GM21528 (cell line): ENCODE measurements around the gene XAF1.
"Not testable (repeated sequence)": the region's sequence is repeated elsewhere in the genome, so short reads cannot be mapped to it uniquely, and the experiment has no call there.

Experiments used
- ATAC-seq: cut with Tn5 transposase; IDR thresholded peaks from one replicate; pipeline ENCODE4 v1.9.1; 2021; ENCODE audit warnings: mild to moderate bottlenecking, moderate library complexity; ENCODE audit not compliant: unreplicated experiment, low FRiP score

The XAF1 gene, protein sequence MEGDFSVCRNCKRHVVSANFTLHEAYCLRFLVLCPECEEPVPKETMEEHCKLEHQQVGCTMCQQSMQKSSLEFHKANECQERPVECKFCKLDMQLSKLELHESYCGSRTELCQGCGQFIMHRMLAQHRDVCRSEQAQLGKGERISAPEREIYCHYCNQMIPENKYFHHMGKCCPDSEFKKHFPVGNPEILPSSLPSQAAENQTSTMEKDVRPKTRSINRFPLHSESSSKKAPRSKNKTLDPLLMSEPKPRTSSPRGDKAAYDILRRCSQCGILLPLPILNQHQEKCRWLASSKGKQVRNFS

DNA sequence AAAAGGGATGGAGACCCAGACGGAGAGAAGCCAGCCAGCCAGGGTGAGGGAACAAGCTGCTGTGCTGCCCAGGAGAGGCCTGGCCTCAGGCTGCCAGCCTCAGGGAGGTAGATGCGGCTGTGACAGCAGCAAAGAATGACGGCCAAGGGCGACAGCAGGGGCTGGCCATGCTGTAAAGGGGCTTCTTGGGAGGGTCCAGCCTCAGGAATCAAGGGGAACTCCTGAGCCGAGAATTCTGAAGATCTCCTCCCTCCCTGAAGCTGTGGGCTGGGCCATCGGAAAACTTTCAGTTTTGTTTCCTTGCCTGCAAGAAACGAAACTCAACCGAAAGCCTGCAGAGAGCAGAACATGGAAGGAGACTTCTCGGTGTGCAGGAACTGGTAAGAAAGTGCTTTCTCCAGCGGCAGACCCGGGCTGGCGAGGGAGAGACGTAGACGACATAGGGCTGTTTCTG, at the start of gene XAF1:
Gene XAF1, plus strand, starts transcription at position 316 of the 454 bp plus-strand sequence. Its CDS starts 33 bp downstream, at position 349.
- ATAC-seq: no peak

- ATAC-seq: no peak
Measured at GRCh38 chr17:6706499-6706898, 49.3 kb upstream of the XAF1 start.

- no peak for ATAC-seq
Measured at GRCh38 chr17:6706996-6707395, 48.9 kb upstream of the XAF1 start.

DNA sequence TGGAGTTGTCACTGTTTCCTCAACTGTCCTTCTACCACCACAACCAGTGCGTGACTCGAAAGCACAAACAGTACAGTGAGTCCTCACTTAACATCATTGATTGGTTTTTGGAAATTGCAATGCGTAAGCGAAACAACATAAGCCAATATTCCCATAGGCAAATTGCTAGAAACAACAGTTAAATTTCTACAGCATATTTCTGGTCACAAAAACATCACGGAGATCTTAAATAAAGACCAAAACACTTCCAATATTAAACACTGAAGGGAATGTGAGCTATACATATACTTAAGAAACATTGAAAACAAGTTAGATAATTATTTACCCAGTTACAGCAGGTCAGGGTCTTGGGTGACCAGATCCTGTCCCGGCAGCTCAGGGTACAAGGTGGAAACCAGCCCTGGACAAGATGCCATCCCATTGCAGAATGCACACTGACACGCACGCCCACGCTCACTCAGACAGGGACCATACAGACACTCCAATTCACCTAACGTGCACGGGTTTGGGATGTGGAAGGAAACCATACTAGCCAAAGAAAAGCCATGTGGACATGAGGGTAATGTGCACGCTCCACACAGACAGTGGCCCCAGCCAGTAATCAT, 47.4 kb upstream of the XAF1 start:
- no peak for ATAC-seq

DNA sequence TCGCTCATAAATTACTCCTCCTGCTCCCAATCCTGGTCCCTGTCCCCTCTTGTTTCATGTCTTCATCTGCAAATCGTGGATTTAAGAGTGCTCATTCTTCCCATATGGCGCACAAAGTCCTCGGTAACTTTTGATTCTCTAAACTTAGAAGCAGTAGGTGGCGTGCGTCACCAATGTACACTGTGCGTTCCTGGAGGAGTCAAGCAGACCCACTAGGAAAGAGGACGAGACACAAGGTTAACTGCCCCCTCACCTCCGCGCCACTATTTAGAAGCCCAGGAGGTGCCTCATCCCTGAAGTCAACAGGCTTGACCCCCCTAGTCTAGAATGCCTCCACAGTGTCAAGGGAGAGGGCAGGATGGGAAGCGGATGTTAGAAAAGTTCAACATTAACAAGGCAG, 45.5 kb upstream of the XAF1 start:
- ATAC-seq: no peak

- ATAC-seq: no peak
Measured at GRCh38 chr17:6711081-6711674, 44.7 kb upstream of the XAF1 start.

DNA sequence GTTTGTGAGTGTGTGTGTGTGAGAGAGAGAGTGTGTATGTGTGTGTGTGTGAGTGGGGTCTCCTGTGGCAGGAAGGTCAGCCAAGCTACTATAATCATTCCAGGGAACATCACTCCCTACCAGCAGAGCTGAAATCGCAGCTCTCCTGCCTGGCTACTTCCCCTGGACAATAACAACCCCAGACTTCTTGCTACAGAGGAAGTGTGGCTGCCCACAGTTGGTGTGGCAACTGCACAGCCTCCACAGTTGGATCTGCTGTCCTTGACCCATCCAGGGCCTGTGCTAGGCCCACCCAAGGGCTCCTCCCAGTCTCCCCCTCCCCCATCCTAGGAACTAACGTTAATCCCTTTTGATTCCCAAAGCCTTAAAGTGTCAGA, 44.2 kb upstream of the XAF1 start:
- ATAC-seq: no peak

DNA sequence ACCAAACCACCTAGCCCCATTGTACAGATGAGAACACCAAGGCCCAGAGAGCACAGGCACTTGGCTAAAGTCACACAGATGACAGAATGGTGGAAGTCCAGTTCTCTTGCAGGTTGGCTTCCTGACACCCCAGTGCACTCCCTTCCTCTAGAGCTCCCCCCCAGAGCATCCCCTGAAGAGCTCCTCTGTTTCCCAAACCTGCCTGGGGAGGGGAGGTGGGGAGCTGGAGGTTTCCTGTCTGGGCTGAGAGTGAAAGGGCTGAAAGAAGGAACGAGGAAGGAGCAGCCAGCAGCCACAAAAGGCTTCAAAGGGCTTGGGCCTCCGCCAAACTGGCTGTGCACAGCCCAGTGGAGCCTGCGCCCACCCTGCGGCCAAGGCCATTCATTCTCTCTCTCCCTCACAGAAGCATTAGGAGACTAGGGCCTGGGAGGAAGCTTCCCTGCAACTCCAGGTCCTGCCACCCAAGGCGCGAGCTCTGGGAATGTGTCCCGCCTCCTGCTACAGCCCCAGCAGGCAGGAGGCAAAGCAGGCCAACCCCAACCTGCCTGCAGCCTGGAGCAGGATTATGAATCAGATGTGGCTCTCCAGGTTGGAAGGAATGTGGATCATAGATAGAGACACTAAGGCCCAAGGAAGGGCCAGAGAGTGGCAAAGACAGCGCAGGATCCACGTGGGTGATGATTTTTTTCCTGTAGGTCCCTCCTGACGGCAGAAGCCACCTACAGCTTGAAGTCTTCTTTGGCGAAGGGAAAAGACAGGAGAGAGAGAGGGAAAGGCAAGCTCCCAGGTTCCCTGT, 43.6 kb upstream of the XAF1 start:
- ATAC-seq: no peak

DNA sequence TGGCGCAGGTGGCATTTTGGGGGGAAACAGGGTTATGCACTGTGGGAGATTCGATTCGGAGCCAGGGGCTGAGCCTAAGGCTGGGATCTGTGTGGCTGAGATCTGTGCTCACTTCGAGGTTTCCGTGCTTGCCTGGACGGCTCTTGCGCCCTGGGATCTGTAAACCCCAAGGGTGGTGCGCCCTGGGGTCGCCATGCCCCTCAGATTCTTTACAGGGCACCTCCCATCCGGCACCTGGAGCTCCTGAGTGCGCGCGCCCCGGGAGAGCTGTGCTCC, 43.1 kb upstream of the XAF1 start:
- ATAC-seq: no peak

- no peak for ATAC-seq
Measured at GRCh38 chr17:6713130-6713917, 42.5 kb upstream of the XAF1 start, which contains the start of gene SLC13A5. SLC13A5 (minus strand) TSS chr17:6713369; CDS start chr17:6713333, 36 bp downstream.

GRCh38 chr17:6713918-6714271, 42.0 kb upstream of the XAF1 start:
- ATAC-seq: no peak

GRCh38 chr17:6714315-6714874, 41.5 kb upstream of the XAF1 start:
- ATAC-seq: no peak

- no peak for ATAC-seq
Measured at GRCh38 chr17:6716736-6717135, 39.1 kb upstream of the XAF1 start.

DNA sequence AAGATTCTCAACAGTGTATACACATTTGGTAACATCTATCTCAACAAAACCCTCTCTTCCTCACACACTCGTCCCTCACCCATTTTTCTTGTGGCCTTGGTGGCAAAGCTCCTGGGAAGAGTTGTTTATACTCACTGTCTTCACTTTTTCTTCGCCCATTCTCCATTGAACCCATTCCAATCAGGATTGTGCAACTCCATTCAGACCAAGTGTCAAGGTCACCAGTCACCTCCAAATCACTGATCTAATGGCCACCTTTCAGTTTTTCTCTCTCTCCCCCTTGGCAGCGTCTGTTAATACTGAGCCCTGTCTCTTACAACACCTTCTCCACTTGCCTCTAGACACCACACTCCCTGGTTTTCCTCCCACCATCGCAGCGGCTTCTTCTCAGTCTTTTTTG, 34.1 kb upstream of the XAF1 start:
- ATAC-seq: no peak

DNA sequence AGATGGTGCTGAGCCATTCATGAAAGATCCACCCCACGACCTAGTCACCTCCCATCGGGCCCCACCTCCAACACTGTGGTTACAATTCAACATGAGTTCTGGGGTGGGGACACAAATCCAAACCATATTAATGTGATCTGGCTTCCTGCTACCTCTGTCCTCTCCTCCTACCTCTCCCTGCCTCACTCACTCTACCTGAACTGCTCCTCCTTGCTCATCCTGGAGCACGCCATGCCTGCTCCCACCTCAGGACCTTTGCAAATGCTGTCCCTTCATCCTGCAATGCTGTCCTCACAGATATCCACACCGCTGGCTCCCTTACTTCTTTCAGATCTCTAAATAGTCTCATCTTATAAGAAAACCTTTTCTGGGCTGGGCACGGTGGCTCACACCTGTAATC, 31.8 kb upstream of the XAF1 start:
- ATAC-seq: no peak

DNA sequence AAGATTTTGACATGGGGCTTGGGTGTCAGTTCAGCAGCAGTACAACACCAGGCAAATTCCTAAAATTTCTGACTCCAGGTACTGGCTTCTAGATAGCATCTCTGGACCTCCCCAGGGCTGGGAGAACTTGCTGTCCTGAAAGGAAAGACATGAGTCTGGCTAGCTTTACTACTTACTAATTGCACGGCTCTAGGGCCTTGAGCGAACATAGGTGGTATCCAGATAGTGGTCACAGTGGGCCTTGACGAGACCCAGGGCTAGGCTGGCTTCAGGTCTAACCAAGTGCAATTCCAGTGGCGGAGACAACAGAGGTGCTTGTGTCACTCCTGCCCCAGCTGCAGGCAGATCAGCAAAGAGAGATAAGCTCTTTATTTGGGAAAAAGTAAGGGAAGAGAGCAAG, 26.3 kb upstream of the XAF1 start:
- ATAC-seq: no peak

DNA sequence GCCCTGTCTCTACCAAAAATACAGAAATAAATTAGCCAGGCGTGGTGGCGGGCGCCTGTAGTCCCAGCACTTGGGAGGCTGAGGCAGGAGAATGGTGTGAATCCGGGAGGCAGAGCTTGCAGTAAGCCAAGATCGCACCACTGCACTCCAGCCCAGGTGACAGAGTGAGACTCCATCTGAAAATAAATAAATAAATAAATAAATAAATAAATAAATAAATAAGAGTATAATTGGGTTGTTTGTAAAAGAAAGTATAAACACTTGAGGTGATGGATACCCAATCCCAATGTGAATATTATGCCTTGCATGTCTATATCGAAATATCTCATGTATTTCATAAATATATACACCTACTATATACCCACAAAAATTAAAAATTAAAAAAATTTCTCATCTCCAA, 9.2 kb upstream of the XAF1 start:
- ATAC-seq: not testable (repeated sequence)

DNA sequence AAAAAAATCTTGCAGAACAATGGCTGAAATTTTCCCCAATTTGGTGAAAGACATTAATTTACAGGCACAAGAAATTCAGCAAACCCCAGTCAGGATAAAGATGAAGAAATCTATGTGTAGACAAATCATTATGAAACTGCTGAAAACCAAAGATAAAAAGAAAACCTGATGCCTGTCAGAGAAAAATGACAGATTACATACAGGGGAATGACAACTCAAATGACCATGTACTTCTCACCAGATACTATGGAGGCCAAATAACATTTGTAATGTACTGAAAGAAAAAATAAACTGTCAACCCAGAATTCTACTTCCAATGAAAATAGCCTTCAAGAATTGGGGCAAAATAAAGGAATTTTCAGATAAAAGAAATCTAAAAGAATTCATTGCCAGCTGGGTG, 7.2 kb upstream of the XAF1 start:
- ATAC-seq: no peak

- no peak for ATAC-seq
Measured at GRCh38 chr17:6749519-6749918, 6.3 kb upstream of the XAF1 start.
